NK-92 (cell line): ENCODE measurements around the gene ANKRD35.
"Not testable (repeated sequence)": the region's sequence is repeated elsewhere in the genome, so short reads cannot be mapped to it uniquely, and the experiment has no call there.

ENCODE experiments used
- DNase-seq: peaks from one replicate; lab custom pipeline; 2025; ENCODE audit not compliant: unreplicated experiment; lab: John Stamatoyannopoulos, UW

Gene ANKRD35

GRCh38 chr1:145858901-145859490, 26.7 kb downstream of the ANKRD35 start, which contains the start of gene PIAS3:
PIAS3 (minus strand) TSS chr1:145859081; CDS start chr1:145858990, 91 bp downstream.
- DNase-seq, result peak; percentile 34

DNA sequence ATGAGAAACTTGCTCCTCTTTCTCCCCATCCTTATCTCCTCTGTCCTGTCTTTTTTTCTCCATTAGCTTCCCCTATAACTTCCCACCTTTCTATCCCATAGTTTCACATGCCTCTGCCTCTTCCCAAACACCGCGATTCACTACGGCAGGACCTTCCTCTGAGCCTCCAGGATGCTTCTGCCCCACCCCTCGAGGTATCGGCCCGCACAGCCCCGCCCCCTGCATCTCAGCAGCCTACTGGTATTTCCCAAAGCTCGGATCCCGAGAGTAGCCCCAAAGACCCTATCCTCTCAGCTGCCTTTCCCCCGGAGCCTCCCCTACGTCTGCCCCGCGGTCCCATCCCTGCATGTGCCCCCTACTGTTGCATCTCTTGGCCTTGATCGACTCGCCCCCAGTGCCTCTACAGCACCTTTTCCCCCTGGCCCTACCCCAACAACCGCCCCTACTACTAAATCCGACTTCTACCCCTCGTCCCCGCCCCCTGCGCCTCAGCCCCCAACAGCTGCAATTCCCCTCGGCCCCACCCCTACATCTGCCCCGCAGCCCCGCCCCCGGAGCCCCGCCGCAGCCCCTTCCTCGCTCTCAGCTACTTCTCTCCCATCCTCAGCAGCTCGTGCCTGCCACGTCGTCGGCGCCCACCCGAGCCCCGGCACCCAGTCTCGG, 27.3 kb downstream of the ANKRD35 start:
- DNase-seq, result no peak

DNA sequence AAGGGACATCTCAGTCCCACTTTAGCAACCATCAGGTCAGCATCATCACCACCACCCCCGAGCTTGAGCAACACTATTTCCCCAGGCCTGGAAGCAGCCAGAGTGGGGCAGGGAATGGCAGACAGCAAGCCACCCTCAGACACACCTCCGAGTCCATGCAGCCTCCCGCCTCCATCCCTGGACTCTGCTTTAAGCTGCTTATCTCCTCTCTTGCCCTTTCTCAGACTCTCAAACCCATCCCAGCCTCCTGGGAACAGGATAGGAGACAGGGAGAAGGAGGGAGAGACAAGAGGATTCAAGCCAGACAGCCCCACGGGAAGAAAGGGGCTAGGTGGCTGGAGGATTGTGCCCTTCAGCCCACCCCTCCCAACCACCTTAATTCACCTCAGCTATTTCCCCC, 28.5 kb downstream of the ANKRD35 start:
- no peak for DNase-seq

DNA sequence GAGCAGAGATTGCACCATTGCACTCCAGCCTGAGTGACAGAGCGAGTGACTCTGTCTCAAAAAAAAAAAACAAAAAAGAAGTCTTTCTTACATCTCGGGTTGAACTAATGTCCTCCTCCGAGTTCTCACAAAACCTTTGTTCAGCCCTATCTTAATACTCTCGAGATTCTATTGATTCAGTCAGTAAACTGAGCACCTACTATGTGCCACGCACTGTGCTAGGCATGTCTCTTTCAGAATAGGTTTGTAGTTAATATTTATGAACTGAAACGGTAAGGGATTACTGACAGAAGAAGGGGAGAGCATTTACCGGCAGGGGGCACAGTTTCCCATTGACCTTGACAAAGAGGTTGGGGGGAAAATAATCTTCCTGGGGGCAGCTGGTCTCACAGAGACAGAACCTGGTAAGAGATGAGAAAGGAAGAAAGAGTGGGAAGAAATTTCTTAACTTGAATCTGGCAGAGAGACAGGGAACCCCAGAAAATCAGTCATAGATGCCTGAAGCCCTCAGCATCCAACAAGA, 30.2 kb downstream of the ANKRD35 start:
- no peak for DNase-seq

- DNase-seq, result no peak
Observed at GRCh38 chr1:145849356-145850160, 36.1 kb downstream of the ANKRD35 start.

DNA sequence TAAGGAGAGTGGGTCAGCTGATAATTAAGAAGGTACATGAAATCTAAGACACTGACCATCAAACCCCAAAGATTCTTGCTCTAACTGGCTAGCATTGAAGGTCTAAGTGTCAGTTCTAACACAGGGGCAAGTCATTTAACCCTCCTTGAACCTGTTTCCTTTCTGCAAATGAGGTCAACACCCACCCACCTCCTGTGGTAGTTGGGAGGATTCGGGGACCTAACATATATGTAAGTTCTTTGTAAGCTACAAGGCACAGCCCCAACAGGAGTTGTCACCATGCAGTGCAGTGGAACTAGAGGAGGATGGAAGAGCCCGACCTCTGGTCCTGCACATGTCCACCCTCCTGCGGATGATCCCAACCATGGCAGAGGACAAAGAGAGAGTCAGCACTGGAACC, 37.8 kb downstream of the ANKRD35 start:
- no peak for DNase-seq

DNA sequence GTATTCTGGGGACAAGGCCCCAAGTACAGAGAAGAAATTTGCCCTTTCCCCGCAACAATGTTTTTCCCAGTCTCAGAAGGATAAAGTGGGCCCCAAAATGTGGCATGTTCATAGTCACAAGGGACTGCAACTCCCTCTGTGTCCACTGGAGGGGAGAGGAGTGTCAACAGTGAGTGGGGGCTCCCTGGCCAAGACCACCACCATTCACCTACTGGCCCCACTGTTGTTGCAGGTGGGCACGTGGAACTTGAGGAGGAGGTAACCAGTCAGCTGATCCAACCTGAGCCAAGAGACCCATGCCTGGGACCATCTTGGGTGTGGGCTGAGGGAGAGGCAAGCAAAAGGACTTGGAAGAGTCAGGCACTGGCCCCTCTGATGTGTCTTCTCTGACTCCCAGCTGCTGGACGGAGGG, 39.5 kb downstream of the ANKRD35 start:
- no peak for DNase-seq

DNA sequence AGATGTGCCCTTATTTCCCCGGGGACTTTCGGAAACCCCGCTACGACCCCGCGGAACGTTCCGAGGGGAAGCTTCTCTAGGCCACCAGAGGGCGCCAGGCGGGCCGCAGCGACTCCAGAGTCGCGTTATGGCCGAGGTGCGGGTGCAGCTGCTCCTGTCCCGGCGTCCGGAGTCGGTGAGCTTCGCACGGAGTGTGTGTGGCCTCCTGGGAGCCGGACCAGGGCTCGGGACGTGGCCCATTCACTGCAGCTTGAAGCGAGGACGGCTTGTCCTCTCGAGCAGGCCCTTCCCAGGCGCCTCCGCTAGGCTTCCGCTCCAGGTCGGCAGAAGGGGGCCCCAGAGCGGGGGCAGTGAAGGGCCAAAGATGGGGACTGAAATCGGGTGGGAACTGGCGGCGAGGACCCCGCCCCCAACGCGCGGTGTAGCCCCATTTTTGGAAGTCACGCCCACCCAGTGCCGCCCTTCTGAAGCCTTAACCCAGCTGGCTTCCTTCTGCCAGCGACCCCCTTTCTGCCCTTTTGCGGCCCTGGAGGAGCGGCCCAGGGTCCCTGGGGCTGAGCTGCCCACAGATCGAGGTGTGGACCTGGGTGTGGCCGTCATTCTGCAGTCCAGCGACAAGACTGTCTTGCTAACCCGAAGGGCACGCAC, 40.0 kb downstream of the ANKRD35 start, which contains the start of gene NUDT17:
NUDT17 (plus strand) TSS at position 117 of the 648 bp plus-strand sequence; CDS start at position 128, 11 bp downstream.
- no peak for DNase-seq

- DNase-seq, result no peak
Observed at GRCh38 chr1:145845144-145845513, 40.5 kb downstream of the ANKRD35 start.

DNA sequence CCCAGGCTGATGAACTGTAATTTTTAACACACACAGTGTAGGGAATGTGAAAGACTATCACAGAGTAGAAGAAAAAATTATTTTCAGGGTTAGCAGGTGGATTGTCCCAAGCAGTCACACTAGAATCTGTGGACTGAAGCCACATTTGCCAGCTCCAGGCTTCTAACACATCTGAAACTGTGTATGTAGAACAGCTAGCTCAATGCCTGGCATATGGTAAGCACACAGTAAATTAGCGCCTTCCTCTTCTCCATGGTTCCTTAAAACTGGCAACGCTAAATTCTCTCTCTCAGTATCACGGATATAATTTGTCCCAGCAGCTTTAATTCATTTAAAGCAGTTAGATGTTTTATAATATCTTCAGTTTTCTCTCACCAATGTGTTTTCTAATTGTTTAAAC, 42.6 kb downstream of the ANKRD35 start:
- DNase-seq, result no peak

GRCh38 chr1:145837656-145838055, 48.0 kb downstream of the ANKRD35 start:
- DNase-seq, result no peak

DNA sequence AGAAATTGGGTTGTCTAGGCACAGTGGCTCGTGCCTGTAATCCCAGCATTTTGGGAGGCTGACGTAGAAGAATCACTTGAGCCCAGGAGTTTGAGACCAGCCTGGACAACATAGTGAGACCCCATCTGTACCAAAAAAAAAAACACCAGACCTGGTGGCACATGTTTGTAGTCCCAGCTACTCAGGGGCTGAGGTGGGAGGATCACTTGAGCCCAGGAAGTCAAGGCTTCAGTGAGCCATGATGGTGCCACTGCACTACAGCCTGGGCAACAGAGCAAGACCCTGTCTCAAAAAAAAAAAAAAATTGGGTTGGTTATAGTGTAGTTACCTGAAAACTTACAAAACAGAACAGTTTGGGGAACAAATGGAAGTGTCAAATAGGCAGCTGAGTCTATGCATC, 54.9 kb downstream of the ANKRD35 start:
- DNase-seq, result not testable (repeated sequence)

GRCh38 chr1:145828367-145829026, 57.2 kb downstream of the ANKRD35 start:
- DNase-seq, result no peak

DNA sequence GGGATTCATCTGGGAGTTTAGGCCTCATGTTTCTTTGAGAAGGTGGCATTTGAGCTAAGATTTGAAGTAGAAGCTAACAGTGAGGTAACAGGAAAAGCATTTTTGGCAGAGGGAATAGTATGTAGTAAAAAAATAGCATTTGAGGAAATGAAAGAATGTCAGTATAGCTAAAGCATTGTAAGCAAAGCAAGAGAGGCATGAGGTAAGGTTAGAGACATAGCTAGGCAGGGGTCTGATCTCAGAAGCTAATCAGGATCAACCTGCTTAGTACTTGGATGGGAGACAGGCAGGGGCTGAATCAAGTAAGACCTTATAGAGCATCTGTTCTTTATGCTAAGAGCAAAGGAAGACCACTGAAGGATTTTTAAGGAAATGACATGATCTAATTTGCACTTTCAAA, 57.7 kb downstream of the ANKRD35 start:
- DNase-seq, result no peak

DNA sequence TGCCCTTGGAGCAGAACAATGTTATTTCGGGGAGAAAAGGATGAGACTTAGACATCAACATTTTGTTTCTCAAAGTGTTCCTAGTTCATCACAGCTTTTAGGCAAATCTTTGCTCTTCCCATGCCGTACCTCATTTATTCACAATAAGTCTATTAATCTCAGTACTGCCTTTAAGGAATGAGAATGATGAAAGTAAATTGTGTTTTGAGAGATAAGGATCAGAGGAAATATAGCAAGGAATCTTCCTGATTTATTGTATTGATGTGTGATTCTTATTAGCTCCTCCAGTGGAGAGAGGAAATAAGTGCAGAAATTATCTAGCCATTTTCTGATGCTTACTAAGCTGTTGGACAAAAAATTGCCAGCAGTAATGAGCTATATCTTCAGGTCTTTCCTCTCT, 59.6 kb downstream of the ANKRD35 start:
- no peak for DNase-seq

DNA sequence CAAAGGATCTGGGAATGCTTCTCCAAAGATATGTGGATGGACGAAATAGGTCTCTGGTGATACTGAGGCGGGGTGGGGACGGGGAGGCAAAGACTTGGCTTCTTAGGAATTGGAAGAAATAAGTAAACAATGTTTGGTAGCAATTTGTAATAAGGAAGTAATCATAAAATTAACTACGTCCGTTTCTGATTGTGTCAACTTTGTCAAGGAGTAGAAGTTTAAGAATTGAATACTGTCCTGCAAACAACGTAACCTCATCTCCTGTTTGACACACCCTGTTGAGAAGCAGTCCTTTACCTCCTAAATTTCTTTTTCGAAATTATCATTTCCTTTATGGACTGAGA, 61.2 kb downstream of the ANKRD35 start:
- no peak for DNase-seq

DNA sequence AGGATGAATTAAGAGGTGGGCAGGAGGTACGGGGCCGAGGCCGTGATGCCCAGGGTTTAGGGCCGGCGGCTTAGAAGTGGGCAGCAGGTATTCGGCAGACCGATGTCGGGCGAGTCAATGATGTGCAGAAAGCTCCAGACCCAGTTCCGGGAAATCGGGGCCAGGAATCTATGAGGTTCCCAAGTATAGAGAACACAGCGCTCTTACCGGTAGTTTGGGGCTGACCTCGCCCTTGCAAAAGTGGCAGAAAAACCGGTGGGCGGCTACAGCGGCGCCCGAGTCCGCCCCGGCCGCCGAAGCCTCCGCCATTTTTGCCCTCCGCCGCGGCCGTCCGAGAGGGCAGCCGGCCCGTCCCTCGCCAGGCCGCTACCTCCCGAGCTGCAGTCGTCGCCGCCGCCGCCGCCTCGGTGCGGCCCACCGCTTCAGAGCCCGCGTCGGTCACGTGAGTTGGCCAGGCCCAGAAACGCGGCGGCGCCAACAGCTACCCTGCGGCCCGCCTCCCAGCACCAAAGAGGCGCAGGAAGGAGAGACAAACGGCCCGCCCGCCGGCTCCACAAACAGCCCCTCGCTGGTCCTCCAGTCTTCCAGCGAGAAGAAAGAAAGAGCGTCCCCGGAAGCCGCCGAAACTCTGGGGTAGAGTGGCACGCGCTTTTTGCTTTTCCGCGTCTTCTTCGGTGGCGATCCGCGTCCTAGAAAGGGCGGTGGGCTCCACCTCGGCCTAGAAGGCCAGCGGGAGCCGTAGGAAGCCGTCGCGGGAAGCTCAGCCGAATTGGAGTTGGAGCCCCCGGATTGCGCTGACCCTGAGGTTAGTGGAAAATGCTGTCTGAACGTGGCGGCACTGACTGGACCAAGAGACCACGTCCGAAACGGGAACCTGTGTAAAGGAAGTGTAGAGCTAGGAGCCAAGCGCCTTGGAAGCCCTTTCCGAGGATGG, 61.8 kb downstream of the ANKRD35 start, which contains the start of the genes POLR3C and RNF115:
POLR3C (plus strand) TSS at position 636 of the 934 bp plus-strand sequence. CDS start 1,577 bp downstream, outside the sequence.
RNF115 (minus strand) TSS at position 531 of the 934 bp plus-strand sequence; CDS start at position 309, 222 bp downstream.
- peak; percentile 21 for DNase-seq

GRCh38 chr1:145822779-145823331, 62.8 kb downstream of the ANKRD35 start:
- not testable (repeated sequence) for DNase-seq

GRCh38 chr1:145818095-145818494, 67.6 kb downstream of the ANKRD35 start:
- DNase-seq, result not testable (repeated sequence)
